ENCODE data around the gene PTPRD. TPM values are rescaled to one million over a fixed set of nuclear protein-coding genes. Genes with fewer than 3 reads are reported as not detected.

PTPRD gene
- total RNA-seq, 1 experiment from 2014 or later: 32.5 TPM

DNA sequence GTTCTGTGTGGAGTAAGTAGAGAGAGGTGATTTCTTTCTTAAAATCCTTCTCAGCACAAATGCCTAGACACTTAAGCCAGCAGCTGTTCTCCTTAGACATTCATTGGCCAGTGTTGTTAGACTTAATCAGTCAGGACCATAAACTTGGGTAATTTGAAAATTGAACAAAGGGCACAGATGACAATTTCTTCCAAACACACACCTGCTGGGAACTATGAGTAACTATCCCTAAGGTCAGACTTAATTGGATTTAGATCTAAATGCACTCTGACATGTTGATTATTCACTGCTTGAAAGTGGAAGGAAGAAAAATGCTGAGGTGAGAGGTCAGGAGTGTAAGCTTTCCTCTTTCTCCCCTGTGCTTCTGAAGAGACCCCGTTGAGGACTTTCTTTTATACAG lies 1729.5 kb downstream of the PTPRD start:
- TF ChIP-seq, protein P1, sequence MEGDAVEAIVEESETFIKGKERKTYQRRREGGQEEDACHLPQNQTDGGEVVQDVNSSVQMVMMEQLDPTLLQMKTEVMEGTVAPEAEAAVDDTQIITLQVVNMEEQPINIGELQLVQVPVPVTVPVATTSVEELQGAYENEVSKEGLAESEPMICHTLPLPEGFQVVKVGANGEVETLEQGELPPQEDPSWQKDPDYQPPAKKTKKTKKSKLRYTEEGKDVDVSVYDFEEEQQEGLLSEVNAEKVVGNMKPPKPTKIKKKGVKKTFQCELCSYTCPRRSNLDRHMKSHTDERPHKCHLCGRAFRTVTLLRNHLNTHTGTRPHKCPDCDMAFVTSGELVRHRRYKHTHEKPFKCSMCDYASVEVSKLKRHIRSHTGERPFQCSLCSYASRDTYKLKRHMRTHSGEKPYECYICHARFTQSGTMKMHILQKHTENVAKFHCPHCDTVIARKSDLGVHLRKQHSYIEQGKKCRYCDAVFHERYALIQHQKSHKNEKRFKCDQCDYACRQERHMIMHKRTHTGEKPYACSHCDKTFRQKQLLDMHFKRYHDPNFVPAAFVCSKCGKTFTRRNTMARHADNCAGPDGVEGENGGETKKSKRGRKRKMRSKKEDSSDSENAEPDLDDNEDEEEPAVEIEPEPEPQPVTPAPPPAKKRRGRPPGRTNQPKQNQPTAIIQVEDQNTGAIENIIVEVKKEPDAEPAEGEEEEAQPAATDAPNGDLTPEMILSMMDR (conservative IDR thresholded peaks at IDR 0.05): no peak
- no peak overlapping the region for H2BK15ac ChIP-seq (ENCODE audit: low read depth, low read length)

More for the DNA sequence above, 1729.5 kb downstream of the PTPRD start:
- no peak overlapping the region for H2BK120ac ChIP-seq (ENCODE audit: low read depth, low read length, poor library complexity, severe bottlenecking)
- no peak overlapping the region for H2BK20ac ChIP-seq (ENCODE audit: low read depth, low read length, poor library complexity, severe bottlenecking)
- no peak overlapping the region for H3K4me2 ChIP-seq (ENCODE audit: insufficient read depth, insufficient read length, low read length)
- H2AK5ac ChIP-seq (ENCODE audit: insufficient read length, low read length): no peak overlapping the region
- no peaks in the 10 kb centered on the region for H3K23me2 ChIP-seq (ENCODE audit: insufficient read length, low read depth, low read length, poor library complexity, severe bottlenecking)
- H4K8ac ChIP-seq (replicated peaks; ENCODE audit: insufficient read length, low read depth, low read length): no peak overlapping the region
- no peak overlapping the region for H2BK12ac ChIP-seq (ENCODE audit: insufficient read length, low read depth, low read length)
- no peak overlapping the region for H2BK5ac ChIP-seq (ENCODE audit: insufficient read length, low read length)
- H3K79me2 ChIP-seq (ENCODE audit: insufficient read depth, low read length): no peaks in the 10 kb centered on the region
- H3K18ac ChIP-seq (ENCODE audit: insufficient read length, low read depth, low read length): no peak overlapping the region
- Mint-ChIP-seq H3K27me3 (ENCODE audit: low read depth) (no peaks in the 10 kb centered on the region), H3K36me3 (ENCODE audit: insufficient read depth in 1 of 3, low read depth in 3 of 3) (no peaks in the 10 kb centered on the region), H3K4me3 (no peak overlapping the region), H3K9me3 (no peaks in the 10 kb centered on the region), H3K27ac (no peak overlapping the region), H3K4me1 (peaks cover 5 to 9% of the 10 kb centered on the region in 2 experiments; a peak in 2 of 4 replicates)
- H3T11ph ChIP-seq (ENCODE audit: low read length): no peak overlapping the region
- H4K20me1 ChIP-seq (ENCODE audit: control insufficient read depth, insufficient read depth, insufficient read length): no peaks in the 10 kb centered on the region
- H3K23ac ChIP-seq (ENCODE audit: insufficient read length, low read depth, low read length): no peak overlapping the region
- no peak overlapping the region for H3K14ac ChIP-seq (ENCODE audit: insufficient read depth, low read length)
- no peaks in the 10 kb centered on the region for H3K9me3 ChIP-seq (ENCODE audit: control insufficient read depth, low read depth, low read length)
- H3K4ac ChIP-seq (ENCODE audit: low read depth, low read length): no peak overlapping the region
- no peak for DNase-seq
- H4K5ac ChIP-seq (ENCODE audit: insufficient read length, low read depth, low read length): no peak overlapping the region
- H3K27me3 ChIP-seq (ENCODE audit: insufficient read depth, low read length): no peaks in the 10 kb centered on the region
- no peak overlapping the region for H3K9ac ChIP-seq (ENCODE audit: extremely low read depth, insufficient read length, low read length)
- no peaks in the 10 kb centered on the region for H3K79me1 ChIP-seq (ENCODE audit: insufficient read depth, low read depth, low read length, poor library complexity, severe bottlenecking)
- H3K56ac ChIP-seq (ENCODE audit: insufficient read length, low read depth, low read length): no peak overlapping the region
- H3K4me1 ChIP-seq (ENCODE audit: insufficient read depth, low read length): no peaks in the 10 kb centered on the region
- no peak overlapping the region for H4K91ac ChIP-seq (ENCODE audit: insufficient read length, low read depth, low read length)
- WGBS (ENCODE audit: extremely low coverage, insufficient read length, low lambda C conversion rate): no CpG with 5 or more reads among the region's 1 CpG
- H2AFZ ChIP-seq (ENCODE audit: low read length): no peak overlapping the region
- H3K27ac ChIP-seq (ENCODE audit: insufficient read length, low read depth, low read length): no peak overlapping the region

Data from H9 (cell line).